H1 (cell line): Measurements from ENCODE around the gene NF1. TPM values are rescaled to one million over a fixed set of nuclear protein-coding genes. Genes with fewer than 3 reads are reported as not detected.

Source experiments
- CTCF ChIA-PET: fragments of 300-600 bp; sonication (Branson Sonifier 250); formaldehyde crosslinking; loops from one replicate; lab custom pipeline; 2021; ENCODE audit not compliant: partially characterized antibody; lab: Charles Lee
- POLR2A ChIA-PET: fragments of 300-600 bp; sonication (Branson Sonifier 250); formaldehyde crosslinking; loops from one replicate; lab custom pipeline; 2021; ENCODE audit warnings: inconsistent platforms; ENCODE audit not compliant: partially characterized antibody; lab: Charles Lee
- DNase-seq, 2 experiments: peaks; one replicate each; pipeline versions ENCODE4 v3.0.0 to v3.0.0-alpha.2; 2010 to 2022; ENCODE audit warnings: low spot score in 2 of 2, low read depth in 1 of 2, mixed read lengths in 1 of 2
- FAIRE-seq: peaks from 2 replicates; lab custom pipeline; 2011; peaks lifted over from hg19 to GRCh38; lab: Jason Lieb, UNC
- H2AFZ ChIP-seq: 2 replicates; pipeline ENCODE4 v1.8.1; 2012; ENCODE audit warnings: low read length, inconsistent platforms
- H2AK5ac ChIP-seq: 2 replicates; pipeline ENCODE4 v1.6.1; 2013; ENCODE audit warnings: low read depth, low read length
- H2BK120ac ChIP-seq: replicated peaks from 2 replicates; pipeline ENCODE3; 2013; ENCODE audit warnings: low read depth, low read length, inconsistent platforms
- H2BK12ac ChIP-seq: 2 replicates; pipeline ENCODE4 v1.6.1; 2013; ENCODE audit warnings: low read depth, low read length
- H2BK15ac ChIP-seq: 2 replicates; pipeline ENCODE4 v1.6.1; 2013; ENCODE audit warnings: low read length
- H2BK20ac ChIP-seq: 2 replicates; pipeline ENCODE4 v1.6.1; 2013; ENCODE audit warnings: low read length
- H2BK5ac ChIP-seq: 2 replicates; pipeline ENCODE4 v1.6.1; 2013; ENCODE audit warnings: low read depth, low read length
- H3K14ac ChIP-seq: 2 replicates; pipeline ENCODE4 v1.6.1; 2013; ENCODE audit warnings: inconsistent platforms; ENCODE audit not compliant: insufficient read length
- H3K18ac ChIP-seq: 2 replicates; pipeline ENCODE4 v1.6.1; 2013; ENCODE audit warnings: low read length; ENCODE audit errors: extremely low read depth
- H3K23ac ChIP-seq: 2 replicates; pipeline ENCODE4 v1.6.1; 2013; ENCODE audit warnings: inconsistent platforms; ENCODE audit not compliant: insufficient read length
- H3K23me2 ChIP-seq: 2 replicates; pipeline ENCODE4 v1.6.1; 2013; ENCODE audit warnings: low read depth, low read length
- H3K27ac ChIP-seq: 2 replicates; pipeline ENCODE4 v1.6.1; 2011; ENCODE audit warnings: low read depth, low read length, inconsistent platforms
- H3K27me3 ChIP-seq, 4 experiments: replicated peaks in 1 of 4; 1 replicate in 1 of 4; 2 replicates in 3 of 4; pipeline versions ENCODE4 v1.6.1 to v1.8.1; 2011 to 2013; ENCODE audit warnings: low read length in 3 of 4, mild to moderate bottlenecking in 3 of 4, inconsistent platforms in 2 of 4, mixed read lengths in 2 of 4, moderate library complexity in 1 of 4; ENCODE audit not compliant: control insufficient read depth in 3 of 4, insufficient read depth in 3 of 4; ENCODE audit errors: extremely low read depth in 1 of 4
- H3K36me3 ChIP-seq, 4 experiments: 2 replicates each; pipeline versions ENCODE4 v1.6.1 to v1.8.1; 2011 to 2013; ENCODE audit warnings: mild to moderate bottlenecking in 4 of 4, low read length in 3 of 4, moderate library complexity in 2 of 4, control low read depth in 1 of 4, inconsistent platforms in 1 of 4; ENCODE audit not compliant: insufficient read depth in 4 of 4, control insufficient read depth in 2 of 4
- H3K4ac ChIP-seq: replicated peaks from 2 replicates; pipeline ENCODE3; 2013; ENCODE audit warnings: low read length, low read depth, mixed read lengths, inconsistent platforms; ENCODE audit not compliant: insufficient read length
- H3K4me1 ChIP-seq, 4 experiments: replicated peaks in 1 of 4; 1 replicate in 1 of 4; 2 replicates in 3 of 4; pipeline versions ENCODE4 v1.6.1 to v1.8.1; 2011 to 2013; ENCODE audit warnings: low read length in 3 of 4, inconsistent platforms in 2 of 4, mixed read lengths in 1 of 4; ENCODE audit not compliant: insufficient read depth in 4 of 4, control insufficient read depth in 3 of 4
- H3K4me2 ChIP-seq, 2 experiments: 2 replicates each; pipeline versions ENCODE4 v1.6.1 to v1.8.1; 2011 to 2013; ENCODE audit warnings: low read depth in 2 of 2, low read length in 2 of 2, control low read depth in 1 of 2, inconsistent platforms in 1 of 2, mild to moderate bottlenecking in 1 of 2; ENCODE audit not compliant: insufficient read depth in 1 of 2
- H3K4me3 ChIP-seq, 4 experiments: fragments of 200-600, 300-600 bp in 1 of 4; sonication (generic), shearing (Covaris generic), sonication (Bioruptor Twin) in 1 of 4; 2 replicates each; pipeline versions ENCODE4 v1.5.1 to v1.8.1; 2011 to 2016; ENCODE audit warnings: low read length in 4 of 4, low read depth in 3 of 4, control low read depth in 2 of 4, inconsistent platforms in 2 of 4, mild to moderate bottlenecking in 2 of 4, mixed read lengths in 1 of 4, moderate library complexity in 1 of 4; ENCODE audit not compliant: insufficient read depth in 2 of 4; ENCODE audit errors: extremely low read depth in 1 of 4
- H3K56ac ChIP-seq: replicated peaks from 2 replicates; pipeline ENCODE3; 2013; ENCODE audit warnings: low read depth, mild to moderate bottlenecking, mixed read lengths, low read length, inconsistent platforms; ENCODE audit not compliant: insufficient read length
- H3K79me1 ChIP-seq: 2 replicates; pipeline ENCODE4 v1.6.1; 2013; ENCODE audit warnings: low read depth, low read length, control low read depth
- H3K79me2 ChIP-seq, 2 experiments: 2 replicates each; pipeline versions ENCODE4 v1.6.1 to v1.8.1; 2012 to 2013; ENCODE audit warnings: low read length in 2 of 2, mild to moderate bottlenecking in 2 of 2, inconsistent platforms in 1 of 2; ENCODE audit not compliant: insufficient read depth in 2 of 2, control insufficient read depth in 1 of 2
- H3K9ac ChIP-seq, 4 experiments: replicated peaks in 1 of 4; 1 replicate in 1 of 4; 2 replicates in 3 of 4; pipeline versions ENCODE4 v1.6.1 to v1.8.1; 2011 to 2013; ENCODE audit warnings: low read depth in 3 of 4, low read length in 3 of 4, control low read depth in 2 of 4, mild to moderate bottlenecking in 2 of 4, moderate library complexity in 2 of 4, inconsistent platforms in 1 of 4; ENCODE audit errors: extremely low read depth in 1 of 4
- H3K9me3 ChIP-seq, 2 experiments: 2 replicates each; pipeline versions ENCODE4 v1.6.1 to v1.8.1; 2012 to 2013; ENCODE audit warnings: mild to moderate bottlenecking in 2 of 2, moderate library complexity in 2 of 2, control low read depth in 1 of 2, inconsistent platforms in 1 of 2, low read depth in 1 of 2, low read length in 1 of 2, mixed read lengths in 1 of 2; ENCODE audit not compliant: insufficient read depth in 2 of 2
- H4K20me1 ChIP-seq, 2 experiments: replicated peaks in 1 of 2; 2 replicates each; pipeline versions ENCODE3 to v1.8.1; 2011 to 2013; ENCODE audit warnings: inconsistent platforms in 2 of 2, low read length in 2 of 2, mild to moderate bottlenecking in 1 of 2; ENCODE audit not compliant: insufficient read depth in 2 of 2, control insufficient read depth in 1 of 2
- H4K5ac ChIP-seq: 2 replicates; pipeline ENCODE4 v1.6.1; 2013; ENCODE audit warnings: low read length, low read depth, mixed read lengths, inconsistent platforms; ENCODE audit not compliant: insufficient read length
- H4K8ac ChIP-seq: 2 replicates; pipeline ENCODE4 v1.8.0; 2013; ENCODE audit warnings: mild to moderate bottlenecking, moderate library complexity, low read length, inconsistent platforms; ENCODE audit not compliant: insufficient read depth; ENCODE audit errors: extremely low read depth
- H4K91ac ChIP-seq: replicated peaks from 2 replicates; pipeline ENCODE3; 2013; ENCODE audit warnings: low read length, mixed read lengths, inconsistent platforms; ENCODE audit not compliant: insufficient read length
- CHD2 ChIP-seq: IDR thresholded peaks from 2 replicates; pipeline ENCODE4 v1.6.1; 2012; ENCODE audit warnings: low read length, improper control_type of control experiment
- EGR1 ChIP-seq: IDR thresholded peaks from 2 replicates; pipeline ENCODE4 v1.6.1; 2011; ENCODE audit warnings: low read depth, low read length, borderline replicate concordance
- EZH2 ChIP-seq: fragments of 200-600 bp; sonication (generic); IDR thresholded peaks from 2 replicates; pipeline ENCODE4 v1.7.1; 2012; ENCODE audit warnings: low read depth, mild to moderate bottlenecking, moderate library complexity, low read length, inconsistent platforms; ENCODE audit not compliant: severe bottlenecking
- GTF2F1 ChIP-seq: IDR thresholded peaks from 2 replicates; pipeline ENCODE4 v1.6.1; 2012; ENCODE audit warnings: low read depth, low read length, improper control_type of control experiment, borderline replicate concordance
- HDAC2 ChIP-seq, 2 experiments: fragments of 300-600 bp in 1 of 2; sonication (generic) in 1 of 2; IDR thresholded peaks; 2 replicates each; pipeline ENCODE4 v1.6.1; 2011 to 2012; ENCODE audit warnings: low read depth in 2 of 2, low read length in 2 of 2, mild to moderate bottlenecking in 2 of 2, moderate library complexity in 2 of 2, borderline replicate concordance in 1 of 2, inconsistent platforms in 1 of 2
- JUN ChIP-seq: IDR thresholded peaks from 2 replicates; pipeline ENCODE4 v1.6.1; 2011; ENCODE audit warnings: low read depth, mild to moderate bottlenecking, improper control_type of control experiment, low read length
- JUND ChIP-seq: IDR thresholded peaks from 2 replicates; pipeline ENCODE4 v1.6.1; 2011; ENCODE audit warnings: mild to moderate bottlenecking, improper control_type of control experiment, low read length
- POLR2AphosphoS5 ChIP-seq: IDR thresholded peaks from 2 replicates; pipeline ENCODE4 v1.6.1; 2011; ENCODE audit warnings: low read depth, low read length
- POU5F1 ChIP-seq: IDR thresholded peaks from 2 replicates; pipeline ENCODE4 v1.6.1; 2011; ENCODE audit warnings: low read depth, mild to moderate bottlenecking, low read length, moderate library complexity
- RXRA ChIP-seq: IDR thresholded peaks from 2 replicates; pipeline ENCODE4 v1.6.1; 2011; ENCODE audit warnings: low read depth, mild to moderate bottlenecking, low read length, moderate library complexity; ENCODE audit not compliant: insufficient read depth
- SRF ChIP-seq: IDR thresholded peaks from 2 replicates; pipeline ENCODE4 v1.6.1; 2011; ENCODE audit warnings: mild to moderate bottlenecking, low read depth, low read length, moderate library complexity
- TAF1 ChIP-seq: IDR thresholded peaks from 2 replicates; pipeline ENCODE4 v1.6.1; 2011; ENCODE audit warnings: mild to moderate bottlenecking, low read depth, low read length
- WGBS, 2 experiments: shearing (Covaris generic) in 1 of 2; methylation state at CpG; one replicate each; pipeline versions ENCODE4 v1.1.6 to v1.1.7; 2013 to 2015; ENCODE audit warnings: low lambda C conversion rate in 2 of 2, mixed read lengths in 2 of 2, inconsistent platforms in 1 of 2, low coverage in 1 of 2, missing lambda C conversion rate in 1 of 2; ENCODE audit not compliant: insufficient replicate concordance in 2 of 2, insufficient coverage in 1 of 2, insufficient read length in 1 of 2; ENCODE audit errors: extremely low coverage in 1 of 2, missing lambda C conversion rate in 1 of 2; 5-methylcytosine and 5-hydroxymethylcytosine counted together
- polyA plus RNA-seq, 7 experiments: library from polyadenylated mRNA; depleted of rRNA in 3 of 7; stranded (reverse) in 5 of 7; unstranded in 2 of 7; fragments of >200 nt in 5 of 7; fragments of 200-250 nt in 2 of 7; gene quantifications; 1 replicate in 5 of 7; 2 replicates in 1 of 7; 4 replicates in 1 of 7; pipeline versions ENCODE4 v1.2.1 to v1.2.3, GENCODE V29; 2011 to 2013; ENCODE audit warnings: missing spikeins in 2 of 7, mixed read lengths in 2 of 7
- total RNA-seq: library from RNA; stranded (reverse); fragmentation: NEBNext Ultra II Directional; extraction: Animal tissue kit (Norgen Biotek cat#: 25700); gene quantifications from 2 replicates; pipeline ENCODE4 v1.2.1, GENCODE V29; 2021

NF1 gene
- total and polyA plus RNA-seq, 2 of the 8 experiments (the other 6 are each of a cell fraction or from before 2014, with no cell fraction given) = 19.3 to 29.6 TPM

- H3K27ac ChIP-seq = no peak overlapping the region
Observed at GRCh38 chr17:31379597-31380205, 284.9 kb downstream of the NF1 start.

More at GRCh38 chr17:31379597-31380205, 284.9 kb downstream of the NF1 start:
- no peak overlapping the region for H4K8ac ChIP-seq
- DNase-seq = no peak
- H2AK5ac ChIP-seq = no peak overlapping the region
- H3K14ac ChIP-seq = no peak overlapping the region
- H4K20me1 ChIP-seq = no peaks in the 10 kb centered on the region
- no peak overlapping the region for H3K56ac ChIP-seq
- H3K9me3 ChIP-seq = no peaks in the 10 kb centered on the region
- H2AFZ ChIP-seq = no peak overlapping the region
- no peak for TF ChIP-seq POLR2AphosphoS5
- TF ChIP-seq GTF2F1 = no peak
- no peak for TF ChIP-seq SRF
- TF ChIP-seq TAF1 = no peak
- no peak for TF ChIP-seq JUN
- no peak for TF ChIP-seq CHD2
- no peak for TF ChIP-seq RXRA
- TF ChIP-seq EGR1 = no peak
- TF ChIP-seq POU5F1 = no peak
- no peak for TF ChIP-seq JUND
- no peak for TF ChIP-seq HDAC2 (IDR thresholded peaks at IDR 0.05; ENCODE audit: borderline replicate concordance in 1 of 2, low read depth in 2 of 2, low read length in 2 of 2)
- TF ChIP-seq EZH2 = no peak
- no peak overlapping the region for H2BK120ac ChIP-seq
- H3K9ac ChIP-seq = no peak overlapping the region
- no peak overlapping the region for H3K4ac ChIP-seq
- H3K4me3 ChIP-seq = no peak overlapping the region
- H3K18ac ChIP-seq = no peak overlapping the region
- H3K23ac ChIP-seq = no peak overlapping the region
- no peaks in the 10 kb centered on the region for H3K36me3 ChIP-seq
- no peak overlapping the region for H2BK20ac ChIP-seq
- no peaks in the 10 kb centered on the region for H3K23me2 ChIP-seq
- H2BK5ac ChIP-seq = no peak overlapping the region
- H3K4me1 ChIP-seq = peaks cover 3 to 10% (median 6%) of the 10 kb centered on the region in 4 experiments
- H3K79me2 ChIP-seq = no peaks in the 10 kb centered on the region
- no peak overlapping the region for H4K91ac ChIP-seq
- H3K4me2 ChIP-seq = no peak overlapping the region
- CTCF ChIA-PET = interaction anchor here (2.7 kb wide), 1 partner anchor 9 kb away, joined by 23 read pairs; no protein-coding TSS in a partner anchor
- H2BK12ac ChIP-seq = no peak overlapping the region
- WGBS, 2 experiments = 92% methylated on average over 1 of the region's 1 CpG; no CpG with 5 or more reads in 1 of the 2 experiments
- H3K27me3 ChIP-seq = no peaks in the 10 kb centered on the region
- H3K79me1 ChIP-seq = no peaks in the 10 kb centered on the region
- POLR2A ChIA-PET = interaction anchor here (0.6 kb wide), 1 partner anchor 584 kb away, joined by 3 read pairs; no protein-coding TSS in a partner anchor
- no peak for FAIRE-seq
- H4K5ac ChIP-seq = no peak overlapping the region
- H2BK15ac ChIP-seq = no peak overlapping the region
